ENCODE data around the gene VAC14.

DNA sequence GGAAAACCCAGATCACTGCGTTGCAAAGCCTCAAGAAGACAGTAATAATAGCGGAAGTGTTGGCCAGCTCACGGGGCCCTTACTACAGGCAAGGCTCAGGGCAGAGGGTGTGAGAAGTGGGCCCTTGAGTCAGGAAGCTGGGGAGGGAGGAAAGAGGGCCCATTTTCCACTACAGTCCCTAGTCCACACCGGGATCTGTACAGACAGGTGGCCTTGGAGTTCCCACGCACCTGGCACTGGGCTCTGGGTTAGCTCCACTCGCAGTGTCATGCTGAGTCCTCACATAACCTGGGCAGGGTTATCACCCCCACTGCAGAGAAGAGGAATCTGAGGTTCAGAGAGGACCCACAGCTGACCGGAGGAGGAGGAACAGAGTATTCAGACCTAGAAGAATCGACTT lies 98.3 kb downstream of the VAC14 start:
- TF ChIP-seq, protein P1, sequence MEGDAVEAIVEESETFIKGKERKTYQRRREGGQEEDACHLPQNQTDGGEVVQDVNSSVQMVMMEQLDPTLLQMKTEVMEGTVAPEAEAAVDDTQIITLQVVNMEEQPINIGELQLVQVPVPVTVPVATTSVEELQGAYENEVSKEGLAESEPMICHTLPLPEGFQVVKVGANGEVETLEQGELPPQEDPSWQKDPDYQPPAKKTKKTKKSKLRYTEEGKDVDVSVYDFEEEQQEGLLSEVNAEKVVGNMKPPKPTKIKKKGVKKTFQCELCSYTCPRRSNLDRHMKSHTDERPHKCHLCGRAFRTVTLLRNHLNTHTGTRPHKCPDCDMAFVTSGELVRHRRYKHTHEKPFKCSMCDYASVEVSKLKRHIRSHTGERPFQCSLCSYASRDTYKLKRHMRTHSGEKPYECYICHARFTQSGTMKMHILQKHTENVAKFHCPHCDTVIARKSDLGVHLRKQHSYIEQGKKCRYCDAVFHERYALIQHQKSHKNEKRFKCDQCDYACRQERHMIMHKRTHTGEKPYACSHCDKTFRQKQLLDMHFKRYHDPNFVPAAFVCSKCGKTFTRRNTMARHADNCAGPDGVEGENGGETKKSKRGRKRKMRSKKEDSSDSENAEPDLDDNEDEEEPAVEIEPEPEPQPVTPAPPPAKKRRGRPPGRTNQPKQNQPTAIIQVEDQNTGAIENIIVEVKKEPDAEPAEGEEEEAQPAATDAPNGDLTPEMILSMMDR (IDR thresholded peaks at IDR 0.05): no peak
- no peak for TF ChIP-seq ZFX (IDR thresholded peaks at IDR 0.05; ENCODE audit: borderline replicate concordance)
